HG02981 (cell line): ENCODE measurements around the gene CNTN2.

Source experiments
- ATAC-seq: cut with Tn5 transposase; IDR thresholded peaks from one replicate; pipeline ENCODE4 v1.9.1; 2021; ENCODE audit warnings: mild to moderate bottlenecking, moderate library complexity; ENCODE audit not compliant: unreplicated experiment

CNTN2 gene

GRCh38 chr1:205121660-205122488 is 78.9 kb downstream of the CNTN2 start, which contains the start of gene RBBP5:
RBBP5 (minus strand) TSS chr1:205121978; CDS start chr1:205121873, 105 bp downstream.
- peak; percentile 95 for ATAC-seq

GRCh38 chr1:205122489-205122882 is 79.5 kb downstream of the CNTN2 start:
- no peak for ATAC-seq

- no peak for ATAC-seq
Observed at GRCh38 chr1:205124726-205125125, 81.7 kb downstream of the CNTN2 start.

- ATAC-seq: no peak
Observed at GRCh38 chr1:205127646-205128045, 84.6 kb downstream of the CNTN2 start.
